Neural progenitor cell (in vitro differentiated cells): ENCODE data around the gene SNX5. TPM values are rescaled to one million over a fixed set of nuclear protein-coding genes. Genes with fewer than 3 reads are reported as not detected.

Source experiments
- DNase-seq: peaks from one replicate; pipeline ENCODE4 v3.0.0-alpha.2; 2016; ENCODE audit warnings: low spot score
- H2AFZ ChIP-seq: fragments of 200-600 bp; sonication (generic); replicated peaks from 2 replicates; pipeline ENCODE4 v1.6.1; 2016; ENCODE audit warnings: antibody characterized with exemption
- H3F3A ChIP-seq: fragments of 200-600 bp; sonication (generic); 2 replicates; pipeline ENCODE4 v1.6.1; 2016; ENCODE audit warnings: antibody characterized with exemption, low read depth
- H3K27ac ChIP-seq: fragments of 200-600 bp; sonication (generic); 2 replicates; pipeline ENCODE4 v1.5.1; 2016; ENCODE audit warnings: mild to moderate bottlenecking
- H3K27me3 ChIP-seq: fragments of 200-600 bp; sonication (generic); 2 replicates; pipeline ENCODE4 v1.6.1; 2016; ENCODE audit warnings: mild to moderate bottlenecking, moderate library complexity
- H3K36me3 ChIP-seq: fragments of 200-600 bp; sonication (generic); 2 replicates; pipeline ENCODE4 v1.5.1; 2016
- H3K4me1 ChIP-seq: fragments of 200-600 bp; sonication (generic); 2 replicates; pipeline ENCODE4 v1.6.1; 2016; ENCODE audit warnings: mixed run types
- H3K4me2 ChIP-seq: fragments of 200-600 bp; sonication (generic); 2 replicates; pipeline ENCODE4 v1.6.1; 2016
- H3K4me3 ChIP-seq: fragments of 200-600 bp; sonication (generic); 2 replicates; pipeline ENCODE4 v1.5.1; 2016
- H3K79me2 ChIP-seq: fragments of 200-600 bp; sonication (generic); 2 replicates; pipeline ENCODE4 v1.6.1; 2016; ENCODE audit warnings: low read depth
- H3K9ac ChIP-seq: fragments of 200-600 bp; sonication (generic); 2 replicates; pipeline ENCODE4 v1.6.1; 2016
- H3K9me3 ChIP-seq: fragments of 200-600 bp; sonication (generic); 2 replicates; pipeline ENCODE4 v1.5.1; 2016; ENCODE audit warnings: low read depth
- H4K20me1 ChIP-seq: fragments of 200-600 bp; sonication (generic); 2 replicates; pipeline ENCODE4 v1.6.1; 2016; ENCODE audit warnings: low read depth
- H3K27ac Mint-ChIP-seq: 3 replicates; pipeline ENCODE4 v1.8.0; 2021; ENCODE audit warnings: mixed read lengths
- H3K27me3 Mint-ChIP-seq: 2 replicates; pipeline ENCODE4 v1.8.0; 2022; ENCODE audit warnings: low read depth, mild to moderate bottlenecking, inconsistent platforms, moderate library complexity, mixed read lengths; ENCODE audit not compliant: insufficient read depth
- H3K36me3 Mint-ChIP-seq: 3 replicates; pipeline ENCODE4 v1.8.0; 2021; ENCODE audit warnings: mixed read lengths
- H3K4me1 Mint-ChIP-seq: 3 replicates; pipeline ENCODE4 v1.8.0; 2021; ENCODE audit warnings: mixed read lengths
- H3K4me3 Mint-ChIP-seq: 3 replicates; pipeline ENCODE4 v1.8.0; 2021; ENCODE audit warnings: mild to moderate bottlenecking, moderate library complexity, mixed read lengths
- H3K9me3 Mint-ChIP-seq: 3 replicates; pipeline ENCODE4 v1.8.0; 2020; ENCODE audit warnings: mixed read lengths
- CTCF ChIP-seq: fragments of 200-600 bp; sonication (generic); IDR thresholded peaks from 2 replicates; pipeline ENCODE4 v1.5.1; 2017; ENCODE audit warnings: antibody characterized with exemption, mild to moderate bottlenecking
- EZH2 ChIP-seq: fragments of 200-600 bp; sonication (generic); IDR thresholded peaks from 2 replicates; pipeline ENCODE4 v1.6.1; 2017; ENCODE audit warnings: antibody characterized with exemption, mild to moderate bottlenecking, moderate library complexity
- EZH2phosphoT487 ChIP-seq: fragments of 200-600 bp; sonication (generic); IDR thresholded peaks from 2 replicates; pipeline ENCODE4 v1.6.1; 2017; ENCODE audit warnings: antibody characterized with exemption
- total RNA-seq: library from RNA; depleted of rRNA; stranded (reverse); fragments of >200 nt; gene quantifications from 2 replicates; pipeline ENCODE4 v1.2.3, GENCODE V29; 2015; ENCODE audit warnings: low replicate concordance

Gene SNX5
- total RNA-seq, 1 donor from 2014 or later = 226 TPM

DNA sequence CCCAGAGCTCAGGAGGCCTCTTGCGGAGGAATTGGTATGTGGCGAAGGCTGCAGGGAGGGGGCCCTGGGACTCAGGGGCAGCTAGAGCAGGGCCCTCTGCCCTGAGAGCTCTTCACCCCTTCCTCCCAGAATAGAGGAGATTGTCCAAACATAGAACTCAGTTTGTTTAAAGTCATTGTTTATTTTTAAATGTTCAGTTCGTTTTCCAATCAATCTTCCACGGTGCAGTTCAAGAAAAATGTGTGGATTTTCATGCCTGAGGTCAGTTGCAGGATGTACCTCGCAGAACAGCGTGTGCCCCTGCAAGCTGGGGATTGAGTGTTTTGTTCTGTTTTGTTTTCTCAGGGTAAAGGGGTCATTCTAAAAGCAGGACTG lies 37.4 kb upstream of the SNX5 start:
- Histone ChIP-seq H3K36me3 (no peaks in the 10 kb centered on the region), H3K9ac (no peak overlapping the region), H3F3A (no peaks in the 10 kb centered on the region), H3K9me3 (no peaks in the 10 kb centered on the region), H4K20me1 (no peaks in the 10 kb centered on the region), H3K27ac (no peak overlapping the region), H3K79me2 (no peaks in the 10 kb centered on the region), H3K4me1 (no peaks in the 10 kb centered on the region), H3K27me3 (no peaks in the 10 kb centered on the region), H3K4me2 (no peak overlapping the region), H2AFZ (no peak overlapping the region), H3K4me3 (no peak overlapping the region)
- Mint-ChIP-seq H3K27ac (no peak overlapping the region), H3K36me3 (no peaks in the 10 kb centered on the region), H3K27me3 (no peaks in the 10 kb centered on the region), H3K4me1 (peaks cover 23% of the 10 kb centered on the region), H3K4me3 (no peak overlapping the region), H3K9me3 (peaks cover 2% of the 10 kb centered on the region)
- no peak for DNase-seq
- TF ChIP-seq EZH2 (no peak), EZH2phosphoT487 (no peak), CTCF (no peak)

- H3K27ac Mint-ChIP-seq = no peak overlapping the region
- no peaks in the 10 kb centered on the region for H3K79me2 ChIP-seq
These were observed 36.8 kb upstream of the SNX5 start for GRCh38 chr20:18005170-18005989.

DNA sequence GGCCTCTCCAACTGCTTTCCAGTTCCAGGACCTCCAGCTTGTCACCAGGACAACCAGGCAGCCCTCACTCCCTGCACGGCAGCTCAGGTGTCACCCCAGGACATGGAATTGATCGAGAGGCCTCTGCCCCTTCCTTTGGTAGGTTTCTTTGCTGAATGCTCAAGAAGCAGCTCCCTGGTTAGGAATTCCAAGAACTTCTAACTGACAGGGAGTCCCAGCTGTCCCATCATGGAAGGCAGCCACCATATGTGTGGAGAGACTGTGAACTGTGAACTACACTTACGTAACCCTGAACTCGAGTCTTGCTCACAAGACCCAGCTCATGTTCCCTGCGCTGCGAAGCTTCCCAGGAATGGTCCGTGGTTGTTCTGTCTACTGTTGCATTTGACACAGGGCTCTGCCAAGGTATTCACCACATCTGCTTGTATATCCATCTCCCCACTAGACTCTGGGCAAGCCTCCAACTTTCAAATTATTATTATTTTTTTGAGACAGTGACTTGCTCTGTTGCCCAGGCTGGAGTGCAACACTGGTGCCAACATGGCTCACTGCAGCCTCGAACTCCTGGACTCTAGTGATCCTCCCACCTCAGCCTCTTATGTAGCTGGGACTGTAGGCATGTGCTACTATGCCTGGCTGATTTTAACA lies 35.9 kb upstream of the SNX5 start:
- DNase-seq = no peak
- Mint-ChIP-seq H3K4me3 (no peak overlapping the region), H3K36me3 (no peaks in the 10 kb centered on the region), H3K4me1 (peaks cover 27% of the 10 kb centered on the region), H3K27me3 (no peaks in the 10 kb centered on the region), H3K27ac (no peak overlapping the region), H3K9me3 (no peaks in the 10 kb centered on the region)
- Histone ChIP-seq H3K36me3 (no peaks in the 10 kb centered on the region), H3K9me3 (no peaks in the 10 kb centered on the region), H3K4me3 (no peak overlapping the region), H3F3A (no peaks in the 10 kb centered on the region), H3K27ac (no peak overlapping the region), H2AFZ (no peak overlapping the region), H3K4me1 (no peaks in the 10 kb centered on the region), H3K4me2 (no peak overlapping the region), H3K9ac (no peak overlapping the region), H4K20me1 (no peaks in the 10 kb centered on the region), H3K79me2 (no peaks in the 10 kb centered on the region), H3K27me3 (no peaks in the 10 kb centered on the region)
- no peak for TF ChIP-seq EZH2phosphoT487
- TF ChIP-seq CTCF = no peak
- TF ChIP-seq EZH2 = no peak

More at GRCh38 chr20:18005170-18005989, 36.8 kb upstream of the SNX5 start:
- no peaks in the 10 kb centered on the region for H3K27me3 Mint-ChIP-seq
- no peaks in the 10 kb centered on the region for H3K4me1 ChIP-seq
- DNase-seq = no peak
- H3K9ac ChIP-seq = no peak overlapping the region
- peaks cover 25% of the 10 kb centered on the region for H3K4me1 Mint-ChIP-seq
- H3F3A ChIP-seq = no peaks in the 10 kb centered on the region
- no peak overlapping the region for H3K4me3 ChIP-seq
- no peaks in the 10 kb centered on the region for H4K20me1 ChIP-seq
- H3K27ac ChIP-seq = no peak overlapping the region
- no peaks in the 10 kb centered on the region for H3K9me3 Mint-ChIP-seq
- no peaks in the 10 kb centered on the region for H3K36me3 Mint-ChIP-seq
- H3K27me3 ChIP-seq = no peaks in the 10 kb centered on the region
- TF ChIP-seq CTCF (no peak), EZH2 (no peak), EZH2phosphoT487 (no peak)
- H3K4me2 ChIP-seq = no peak overlapping the region
- H3K4me3 Mint-ChIP-seq = no peak overlapping the region
- no peaks in the 10 kb centered on the region for H3K9me3 ChIP-seq
- H2AFZ ChIP-seq = no peak overlapping the region
- no peaks in the 10 kb centered on the region for H3K36me3 ChIP-seq
